ENCODE measurements around the gene MATK.
"Not testable (repeated sequence)": the region's sequence is repeated elsewhere in the genome, so short reads cannot be mapped to it uniquely, and the experiment has no call there.

The MATK gene

DNA sequence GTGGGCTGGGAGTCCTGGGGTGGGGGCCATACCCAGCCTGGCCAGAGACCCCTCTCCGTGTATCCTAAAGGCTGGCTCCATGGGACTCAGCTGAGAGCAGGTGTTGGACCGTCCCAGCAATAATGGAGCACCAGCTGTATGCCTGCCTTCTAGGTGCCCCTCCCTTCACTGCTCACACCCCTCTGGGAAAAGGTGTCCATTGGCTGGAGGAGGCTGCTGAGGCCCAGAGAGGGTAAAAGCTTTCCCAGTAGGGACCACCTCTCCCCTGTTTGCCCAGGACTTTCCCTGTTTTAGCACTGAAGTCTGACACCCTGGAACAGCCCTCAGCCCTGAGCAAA, 10.8 kb downstream of the MATK start:
- DNase-seq: no peak
- no peak overlapping the region for H3K27ac Mint-ChIP-seq
- peaks cover 4 to 19% of the 10 kb centered on the region in 2 donors for H3K36me3 Mint-ChIP-seq
- no peaks in the 10 kb centered on the region for H3K27me3 Mint-ChIP-seq
- ATAC-seq (replicated peaks): no peak
- H3K4me1 Mint-ChIP-seq: peaks cover 4 to 10% of the 10 kb centered on the region in 2 donors
- H3K4me3 Mint-ChIP-seq: no peak overlapping the region
- H3K9me3 Mint-ChIP-seq: peaks cover 0 to 3% of the 10 kb centered on the region in 2 donors

- Mint-ChIP-seq H3K4me3 (no peak overlapping the region), H3K9me3 (peaks cover 0 to 3% of the 10 kb centered on the region in 2 donors), H3K4me1 (peaks cover 4 to 10% of the 10 kb centered on the region in 2 donors), H3K27ac (no peak overlapping the region), H3K27me3 (no peaks in the 10 kb centered on the region), H3K36me3 (peaks cover 6 to 23% of the 10 kb centered on the region in 2 donors)
- no peak for DNase-seq
- ATAC-seq (replicated peaks): no peak
These were observed 11.4 kb downstream of the MATK start for GRCh38 chr19:3774621-3775373.

DNA sequence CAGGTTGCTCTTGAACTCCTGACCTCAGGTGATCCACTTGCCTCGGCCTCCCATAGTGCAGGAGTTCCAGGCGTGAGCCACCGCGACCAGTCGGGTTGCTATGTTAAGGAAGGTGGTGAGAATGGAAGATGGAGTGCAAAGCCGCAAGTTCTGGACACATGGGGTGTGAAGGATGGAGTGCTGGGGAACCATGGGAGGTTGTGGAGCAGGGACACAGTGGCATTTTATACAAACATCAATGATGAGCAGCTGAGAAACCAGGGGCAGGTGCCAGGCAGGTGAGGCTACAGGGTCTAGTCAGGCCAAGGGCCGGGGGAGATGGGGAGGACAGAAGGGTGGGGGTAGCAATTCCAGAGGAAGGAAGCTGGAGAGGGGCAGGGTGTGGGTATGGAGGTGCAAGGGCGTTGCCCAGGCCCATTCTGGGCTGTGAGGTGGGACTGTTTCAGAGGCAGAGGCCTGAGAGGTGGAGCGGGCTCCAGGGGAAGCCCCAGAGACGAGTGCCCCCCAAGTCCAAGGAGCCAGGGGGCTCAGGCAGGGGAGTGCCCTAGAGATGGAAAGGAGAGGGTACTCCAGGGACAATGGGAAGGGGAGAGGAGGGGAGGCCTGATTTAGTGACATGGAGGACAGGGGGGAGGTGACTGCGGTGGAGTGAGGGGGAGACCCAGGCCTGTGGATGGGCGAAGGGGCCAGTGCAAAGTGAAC, 12.2 kb downstream of the MATK start:
- Mint-ChIP-seq H3K4me3 (no peak overlapping the region), H3K36me3 (peaks cover 11 to 31% of the 10 kb centered on the region in 2 donors)
- no peak for ATAC-seq (replicated peaks)

GRCh38 chr19:3771906-3772455, 14.2 kb downstream of the MATK start, which contains the start of gene RAX2:
TSS of gene RAX2 (minus strand) at chr19:3772228. CDS start at chr19:3771742, 486 bp downstream.
- ATAC-seq (replicated peaks) (no peak), DNase-seq (no peak)
- H3K4me3 Mint-ChIP-seq: no peak within 1 kb of the TSS
- H3K36me3 Mint-ChIP-seq: peaks cover 22 to 39% of the 10 kb centered on the region in 2 donors
- no peaks in the 10 kb centered on the region for H3K27me3 Mint-ChIP-seq
- no peak within 1 kb of the TSS for H3K27ac Mint-ChIP-seq
- H3K9me3 Mint-ChIP-seq: peaks cover 0 to 3% of the 10 kb centered on the region in 2 donors
- peaks cover 4 to 10% of the 10 kb centered on the region in 2 donors for H3K4me1 Mint-ChIP-seq

More for the DNA sequence above, 12.2 kb downstream of the MATK start:
- Mint-ChIP-seq H3K27me3 (no peaks in the 10 kb centered on the region), H3K27ac (no peak overlapping the region), H3K4me1 (peaks cover 4 to 10% of the 10 kb centered on the region in 2 donors), H3K9me3 (peaks cover 0 to 3% of the 10 kb centered on the region in 2 donors)
- no peak for DNase-seq

GRCh38 chr19:3771000-3771905, 14.9 kb downstream of the MATK start:
- no peak for DNase-seq
- Mint-ChIP-seq H3K27me3 (no peaks in the 10 kb centered on the region), H3K4me3 (no peak overlapping the region), H3K9me3 (no peaks in the 10 kb centered on the region), H3K36me3 (peaks cover 28 to 39% of the 10 kb centered on the region in 2 donors), H3K4me1 (peaks cover 5 to 17% of the 10 kb centered on the region in 2 donors), H3K27ac (no peak overlapping the region)
- ATAC-seq (replicated peaks): no peak

DNA sequence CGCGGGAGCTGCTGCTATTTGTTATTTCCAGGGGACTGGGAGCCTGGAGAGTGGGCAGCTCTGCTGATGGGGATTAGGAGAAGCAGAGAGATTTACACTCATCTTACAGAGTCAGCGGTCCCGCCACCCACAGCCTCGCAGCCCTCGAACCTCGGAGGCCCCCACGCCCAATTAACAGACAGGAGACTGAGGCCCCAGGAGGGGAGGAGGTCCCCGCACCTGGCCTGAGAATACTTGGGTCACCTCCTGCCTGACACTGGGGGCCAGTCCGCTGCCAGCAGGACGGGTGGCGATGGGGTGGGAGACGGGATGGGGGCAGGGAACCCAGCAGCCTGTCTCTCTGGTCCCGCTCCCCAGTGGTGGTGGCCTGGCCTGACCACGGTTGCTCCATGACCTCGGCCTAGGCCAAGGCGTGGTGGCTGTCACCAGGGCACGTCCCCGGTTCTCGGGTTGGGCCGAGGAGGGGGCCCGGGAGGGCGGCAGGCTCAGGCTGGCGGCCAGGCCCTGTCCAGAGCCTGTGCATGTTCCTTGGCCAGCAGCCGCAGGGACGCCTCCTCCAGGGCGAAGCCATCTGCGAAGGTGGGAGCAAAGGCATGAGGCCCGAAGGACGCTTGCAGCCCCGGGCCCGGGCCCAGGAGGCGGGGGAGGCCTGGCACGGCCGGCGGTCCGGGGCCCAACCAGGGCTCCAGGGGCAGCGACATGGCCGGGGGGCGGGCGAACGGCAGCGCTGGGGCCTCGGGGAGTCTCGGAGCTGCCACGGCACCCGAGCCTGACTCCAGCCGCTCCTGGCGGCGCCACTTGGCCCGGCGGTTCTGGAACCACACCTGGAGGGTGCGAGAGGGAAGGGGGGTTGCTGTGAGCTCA, 15.8 kb downstream of the MATK start:
- ATAC-seq (replicated peaks): no peak
- Mint-ChIP-seq H3K4me3 (no peak overlapping the region), H3K9me3 (no peaks in the 10 kb centered on the region), H3K36me3 (peaks cover 30 to 36% of the 10 kb centered on the region in 2 donors), H3K27ac (no peak overlapping the region), H3K4me1 (peaks cover 6 to 19% of the 10 kb centered on the region in 2 donors), H3K27me3 (no peaks in the 10 kb centered on the region)
- no peak for DNase-seq

GRCh38 chr19:3769494-3769893, 16.7 kb downstream of the MATK start:
- Mint-ChIP-seq H3K36me3 (peaks cover 30 to 36% of the 10 kb centered on the region in 2 donors), H3K27ac (no peak overlapping the region)
- no peak for ATAC-seq (replicated peaks)

GRCh38 chr19:3768748-3769099, 17.5 kb downstream of the MATK start:
- ATAC-seq (replicated peaks) (no peak), DNase-seq (no peak)
- Mint-ChIP-seq H3K4me3 (no peak overlapping the region), H3K4me1 (peaks cover 6 to 16% of the 10 kb centered on the region in 2 donors), H3K27me3 (no peaks in the 10 kb centered on the region), H3K36me3 (peaks cover 30 to 36% of the 10 kb centered on the region in 2 donors), H3K9me3 (no peaks in the 10 kb centered on the region), H3K27ac (no peak overlapping the region)

More at GRCh38 chr19:3769494-3769893, 16.7 kb downstream of the MATK start:
- no peaks in the 10 kb centered on the region for H3K27me3 Mint-ChIP-seq
- DNase-seq: no peak
- H3K4me3 Mint-ChIP-seq: no peak overlapping the region
- H3K9me3 Mint-ChIP-seq: no peaks in the 10 kb centered on the region
- peaks cover 6 to 19% of the 10 kb centered on the region in 2 donors for H3K4me1 Mint-ChIP-seq

DNA sequence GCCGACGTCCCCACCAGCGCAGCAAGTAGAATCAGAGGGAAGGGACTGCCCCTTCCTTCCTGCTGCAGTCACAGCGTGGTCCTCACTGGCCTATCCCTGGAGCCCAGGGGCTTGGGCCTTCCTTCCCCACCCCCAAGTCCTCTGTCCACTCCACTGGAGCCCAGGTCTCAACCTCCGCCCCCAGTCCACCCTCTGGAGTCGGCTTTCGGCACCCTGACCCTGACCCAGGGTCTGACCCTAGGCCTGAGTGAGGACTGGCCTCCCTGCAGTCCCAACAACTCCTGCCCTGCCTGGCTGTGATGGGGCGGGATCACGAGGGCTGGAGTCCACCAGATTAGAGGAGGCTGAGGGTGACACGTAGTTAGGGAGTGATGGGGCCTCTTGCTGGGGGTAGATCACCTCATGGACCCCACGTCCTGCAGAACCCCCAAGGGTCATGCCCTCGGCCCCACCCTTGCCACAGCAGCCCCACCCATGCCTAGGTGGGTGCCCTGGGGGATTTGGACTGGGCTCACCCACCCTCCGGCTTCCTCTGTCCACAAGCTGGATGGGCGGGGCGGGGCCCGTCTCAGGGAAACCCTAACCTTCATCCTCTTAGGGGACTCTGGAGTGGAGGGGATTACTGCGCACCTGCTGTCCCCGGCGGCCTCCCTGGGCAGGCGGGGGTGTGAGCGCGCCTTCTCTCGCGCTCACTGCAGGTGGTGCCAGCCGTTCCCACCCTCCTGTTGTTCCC, 18.0 kb downstream of the MATK start:
- H3K27me3 Mint-ChIP-seq: no peaks in the 10 kb centered on the region
- peaks cover 30 to 36% of the 10 kb centered on the region in 2 donors for H3K36me3 Mint-ChIP-seq
- H3K9me3 Mint-ChIP-seq: no peaks in the 10 kb centered on the region
- no peak overlapping the region for H3K27ac Mint-ChIP-seq
- H3K4me1 Mint-ChIP-seq: peaks cover 6 to 14% of the 10 kb centered on the region in 2 donors
- ATAC-seq (replicated peaks): no peak
- H3K4me3 Mint-ChIP-seq: no peak overlapping the region
- no peak for DNase-seq

DNA sequence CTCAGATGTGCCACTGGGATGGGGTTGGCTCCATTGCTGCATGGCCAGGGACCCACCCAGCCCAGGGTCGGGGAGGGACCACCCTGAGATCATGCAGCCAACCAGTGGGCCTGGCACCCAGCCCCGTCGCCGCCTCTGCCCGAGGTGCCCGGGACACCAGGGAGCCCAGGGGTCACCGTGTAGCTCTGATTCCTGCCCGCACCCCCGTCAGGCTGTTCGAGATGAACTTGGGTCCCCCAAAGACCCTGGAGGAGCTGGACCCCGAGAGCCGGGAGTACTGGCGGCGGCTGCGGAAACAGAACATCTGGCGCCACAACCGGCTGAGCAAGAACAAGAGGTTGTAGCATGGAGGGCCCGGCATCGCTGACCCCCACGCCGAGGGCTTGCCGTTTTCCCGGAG, 19.1 kb downstream of the MATK start:
- DNase-seq (no peak), ATAC-seq (replicated peaks) (no peak)
- H3K27ac Mint-ChIP-seq: no peak overlapping the region
- H3K4me3 Mint-ChIP-seq: no peak overlapping the region
- no peaks in the 10 kb centered on the region for H3K9me3 Mint-ChIP-seq
- H3K27me3 Mint-ChIP-seq: no peaks in the 10 kb centered on the region
- H3K4me1 Mint-ChIP-seq: peaks cover 9 to 17% of the 10 kb centered on the region in 2 donors
- H3K36me3 Mint-ChIP-seq: peaks cover 34 to 39% of the 10 kb centered on the region in 2 donors

- peak overlapping the region; percentile 47 for H3K27ac Mint-ChIP-seq
- peaks cover 14 to 22% of the 10 kb centered on the region in 2 donors for H3K4me1 Mint-ChIP-seq
- DNase-seq: no peak
These were observed 19.7 kb downstream of the MATK start for GRCh38 chr19:3766520-3766919.

DNA sequence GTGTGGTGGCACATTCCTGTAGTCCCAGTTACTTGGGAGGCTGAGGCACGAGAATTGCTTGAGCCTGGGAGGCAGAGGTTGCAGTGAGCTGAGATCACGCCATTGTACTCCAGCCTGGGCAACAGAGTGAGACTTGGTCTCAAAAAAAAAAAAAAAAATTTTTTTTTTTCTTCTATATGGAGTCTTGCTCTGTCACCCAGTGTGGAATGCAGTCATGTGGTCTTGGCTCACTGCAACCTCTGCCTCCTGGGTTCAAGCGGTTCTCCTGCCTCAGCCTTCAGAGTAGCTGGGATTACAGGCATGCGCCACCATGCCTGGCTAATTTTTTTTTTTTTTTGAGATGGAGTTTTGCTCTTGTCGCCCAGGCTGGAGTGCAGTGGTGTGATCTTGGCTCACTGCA, 20.4 kb downstream of the MATK start:
- H3K4me3 Mint-ChIP-seq; H3K9me3 Mint-ChIP-seq; H3K27ac Mint-ChIP-seq; ATAC-seq (replicated peaks); DNase-seq; H3K27me3 Mint-ChIP-seq: not testable (repeated sequence)
- peaks cover 20 to 29% of the 10 kb centered on the region in 2 donors for H3K4me1 Mint-ChIP-seq
- peaks cover 33 to 38% of the 10 kb centered on the region in 2 donors for H3K36me3 Mint-ChIP-seq

More at GRCh38 chr19:3766520-3766919, 19.7 kb downstream of the MATK start:
- no peak overlapping the region for H3K4me3 Mint-ChIP-seq
- H3K36me3 Mint-ChIP-seq: peaks cover 34 to 39% of the 10 kb centered on the region in 2 donors
- ATAC-seq (replicated peaks): no peak
- no peaks in the 10 kb centered on the region for H3K27me3 Mint-ChIP-seq
- peaks cover 0 to 2% of the 10 kb centered on the region in 2 donors for H3K9me3 Mint-ChIP-seq

Measured in stimulated activated naive B cell treated with anti-CD40 and anti-IgM and Interleukin-4, amounts not matched to agents 10 μg/mL and 1 μg/mL and 100 μg/mL, for 72 hours (primary cell).